Activated T-cell treated with anti-CD3 and anti-CD28 coated beads for 4 hours (primary cell): ENCODE data around the gene ANAPC5.
"Not testable (repeated sequence)": the region's sequence is repeated elsewhere in the genome, so short reads cannot be mapped to it uniquely, and the experiment has no call there.

Experiments used
- DNase-seq: peaks from one replicate; pipeline ENCODE4 v3.0.0-alpha.2; 2020

The ANAPC5 gene

DNA sequence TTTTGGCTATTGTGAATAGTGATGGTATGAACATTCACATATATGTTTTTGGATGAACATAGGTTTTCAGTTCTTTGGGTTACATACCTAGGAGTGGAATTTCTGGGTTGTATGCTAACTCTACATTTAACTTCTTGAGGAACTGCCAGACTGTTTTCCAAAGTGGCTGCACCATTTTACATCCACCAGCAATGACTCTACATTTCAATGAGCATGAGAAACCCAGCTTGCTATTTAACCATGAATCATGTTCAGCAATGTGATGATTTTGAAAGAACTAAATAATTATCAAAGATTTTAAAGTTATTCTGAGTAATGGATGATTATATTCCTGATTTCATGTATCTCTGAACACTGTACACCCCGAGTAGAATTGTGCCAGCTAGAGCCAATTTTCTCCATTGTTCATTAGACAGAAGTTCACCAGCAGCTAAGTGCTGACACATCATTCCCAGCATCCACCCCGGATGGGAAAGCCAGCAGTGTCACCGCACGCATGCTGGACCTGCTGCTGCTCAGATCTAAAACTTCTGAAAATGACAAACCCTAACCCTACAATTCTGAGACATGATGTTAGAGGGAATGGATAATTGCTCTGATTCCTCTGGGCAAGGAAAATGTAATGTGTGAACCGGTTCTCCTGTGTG is 13.3 kb upstream of the ANAPC5 start:
- DNase-seq: no peak

DNA sequence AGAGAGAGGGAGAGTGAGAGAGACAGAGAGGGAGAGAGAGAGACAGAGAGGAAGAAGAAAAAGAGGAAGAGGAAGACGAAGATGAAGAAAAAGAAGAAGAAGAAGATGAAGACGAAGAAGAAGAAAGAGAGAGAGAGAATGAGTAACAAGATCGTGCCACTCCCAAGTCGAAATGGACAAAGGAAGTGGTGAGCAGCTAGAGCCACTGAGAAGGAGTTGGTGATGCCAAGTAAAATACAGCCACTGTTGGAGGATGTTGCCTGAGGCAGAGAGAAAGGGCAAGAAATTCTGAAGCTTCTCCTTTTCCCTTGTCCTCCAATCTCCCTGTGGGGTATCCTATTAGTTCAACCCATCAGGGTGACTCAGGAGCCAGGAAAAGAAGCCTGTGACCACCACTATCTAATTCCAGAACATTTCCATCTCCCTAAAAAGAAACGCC is 12.5 kb upstream of the ANAPC5 start:
- DNase-seq: no peak

DNA sequence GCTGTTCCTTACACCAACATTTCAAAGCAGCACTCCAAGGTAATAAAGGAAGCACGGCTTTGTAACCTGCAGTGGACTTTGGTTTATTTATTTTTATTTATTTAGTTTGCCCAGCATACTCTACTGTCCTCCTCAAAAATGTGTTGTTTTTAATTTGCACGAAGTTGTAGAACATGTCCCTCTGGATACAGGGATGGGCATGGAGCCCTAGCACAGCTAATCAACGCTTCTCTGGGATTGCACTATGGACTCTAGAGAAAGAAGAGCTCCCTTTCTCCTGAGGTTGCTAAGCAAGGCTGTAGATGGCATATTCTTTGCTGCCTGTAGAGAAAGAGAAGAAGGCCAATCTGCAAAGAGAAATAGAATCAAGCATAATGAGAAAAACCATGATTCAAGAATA is 5.9 kb upstream of the ANAPC5 start:
- DNase-seq: no peak

DNA sequence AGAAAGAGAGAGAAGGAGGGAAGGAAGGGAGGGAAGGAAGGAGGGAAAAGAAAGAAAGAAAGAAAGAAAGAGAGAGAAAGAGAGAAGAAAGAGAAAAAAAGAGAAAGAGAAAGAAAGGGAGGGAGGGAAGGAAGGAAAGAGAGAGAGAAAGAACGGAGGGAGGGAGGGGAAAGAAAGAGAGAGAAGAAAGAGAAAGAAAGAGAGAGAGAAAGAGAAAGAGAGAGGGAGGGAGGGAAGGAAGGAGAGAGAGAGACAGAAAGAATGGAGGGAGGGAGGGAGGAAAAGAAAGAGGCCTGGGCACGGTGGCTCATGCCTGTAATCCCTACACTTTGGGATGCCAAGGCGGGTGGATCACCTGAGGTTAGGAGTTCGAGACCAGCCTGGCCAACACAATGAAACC is 5.1 kb upstream of the ANAPC5 start:
- no peak for DNase-seq

DNA sequence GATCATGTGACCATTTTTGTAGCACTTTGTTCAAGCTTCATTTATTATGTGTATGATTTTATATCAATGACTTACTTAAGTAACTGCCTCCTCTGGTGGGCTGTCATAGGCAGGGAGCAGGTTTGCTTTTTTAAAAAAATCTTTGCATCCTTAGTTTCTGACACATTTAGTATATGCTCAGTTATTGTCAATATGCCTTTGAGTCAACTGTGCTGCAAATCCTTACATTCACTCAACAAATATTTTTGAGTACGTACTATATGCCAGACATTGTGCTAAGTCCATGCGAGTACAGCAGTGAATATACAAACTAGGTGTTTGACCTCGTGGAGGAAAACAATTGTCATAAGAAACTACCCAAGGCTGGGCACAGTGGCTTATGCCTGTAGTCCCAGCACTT is 4.4 kb upstream of the ANAPC5 start:
- no peak for DNase-seq

DNA sequence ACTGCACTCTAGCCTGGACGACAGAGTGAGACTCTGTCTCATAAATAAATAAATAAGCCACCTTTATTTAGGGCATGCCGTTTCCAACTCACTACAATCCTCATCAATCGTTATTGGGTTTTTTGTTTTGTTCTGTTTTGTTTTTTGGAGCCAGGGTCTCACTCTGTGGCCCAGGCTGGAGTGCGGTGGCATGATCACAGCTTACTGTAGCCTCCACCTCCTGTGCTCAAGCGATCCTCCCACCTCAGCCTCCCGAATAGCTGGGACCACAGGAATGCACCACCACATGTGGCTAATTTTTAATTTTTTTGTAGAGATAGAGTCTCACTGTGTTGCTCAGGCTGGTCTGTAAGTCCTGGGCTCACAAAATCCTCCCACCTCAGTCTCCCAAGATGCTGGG is 3.6 kb upstream of the ANAPC5 start:
- DNase-seq: no peak

DNA sequence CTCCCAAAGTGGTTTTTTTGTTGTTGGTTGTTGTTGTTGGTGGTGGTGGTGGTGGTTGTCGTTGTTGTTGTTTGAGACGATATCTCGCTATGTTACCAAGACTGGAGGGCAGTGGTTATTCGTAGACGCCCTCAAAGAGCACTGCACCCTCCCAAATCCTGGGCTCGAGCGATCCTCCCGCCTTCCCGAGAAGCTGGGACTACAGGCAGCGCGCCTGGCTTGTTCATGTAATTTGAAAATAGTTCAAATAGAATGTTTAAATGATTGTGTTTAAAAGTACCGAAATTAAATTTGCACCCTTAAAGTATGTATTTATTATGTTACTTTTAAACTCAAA is 439 bp upstream of the ANAPC5 start:
- DNase-seq: no peak

DNA sequence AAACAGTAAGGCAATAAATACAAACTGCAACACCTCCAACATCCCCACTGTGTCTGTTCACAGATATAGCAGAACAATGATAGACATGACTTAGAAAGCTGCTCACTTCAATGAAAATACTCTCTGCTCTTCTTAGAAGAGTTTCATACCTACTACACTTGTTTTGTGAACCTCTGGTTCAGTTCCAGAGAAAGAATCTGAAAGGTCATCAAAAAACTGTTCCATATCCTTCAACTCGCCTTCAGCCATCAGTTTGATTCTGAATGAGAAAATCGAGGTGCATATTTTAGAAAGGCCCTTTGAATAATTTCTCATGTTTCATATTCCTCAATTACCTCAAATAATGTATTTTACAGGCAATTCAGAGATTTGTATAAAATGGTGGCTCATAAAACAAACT is 5.5 kb downstream of the ANAPC5 start:
- no peak for DNase-seq

DNA sequence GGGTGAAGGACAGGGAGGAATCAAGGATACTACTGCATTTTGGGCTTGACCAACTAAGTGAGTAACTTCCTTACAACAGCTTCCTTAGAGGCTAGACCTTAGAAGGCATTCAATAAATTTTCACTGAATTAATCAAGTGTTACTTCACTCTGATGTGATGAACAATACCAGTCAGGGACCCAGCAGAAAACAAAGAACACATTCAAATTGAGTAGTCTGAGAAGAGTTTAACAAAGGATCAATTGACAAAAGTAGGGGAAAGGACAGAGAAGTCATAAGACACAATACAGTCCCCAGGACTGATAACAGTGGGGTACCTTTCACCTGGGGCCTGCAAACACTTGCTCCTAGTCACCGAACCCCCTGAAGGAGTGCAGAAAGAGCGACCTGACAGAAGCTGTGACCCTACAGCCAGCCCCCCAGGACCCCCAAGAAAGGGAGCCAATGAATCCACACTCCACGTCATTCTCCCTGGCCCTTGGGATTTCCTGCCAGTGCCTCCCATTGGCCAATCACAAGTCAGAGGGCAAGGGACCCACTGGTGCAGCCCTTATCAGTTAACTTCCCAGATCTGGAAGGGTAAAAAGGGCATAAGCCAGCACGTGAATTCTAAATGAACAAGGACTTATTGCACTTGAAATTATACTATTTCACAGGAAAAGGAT is 6.9 kb downstream of the ANAPC5 start:
- DNase-seq: no peak

DNA sequence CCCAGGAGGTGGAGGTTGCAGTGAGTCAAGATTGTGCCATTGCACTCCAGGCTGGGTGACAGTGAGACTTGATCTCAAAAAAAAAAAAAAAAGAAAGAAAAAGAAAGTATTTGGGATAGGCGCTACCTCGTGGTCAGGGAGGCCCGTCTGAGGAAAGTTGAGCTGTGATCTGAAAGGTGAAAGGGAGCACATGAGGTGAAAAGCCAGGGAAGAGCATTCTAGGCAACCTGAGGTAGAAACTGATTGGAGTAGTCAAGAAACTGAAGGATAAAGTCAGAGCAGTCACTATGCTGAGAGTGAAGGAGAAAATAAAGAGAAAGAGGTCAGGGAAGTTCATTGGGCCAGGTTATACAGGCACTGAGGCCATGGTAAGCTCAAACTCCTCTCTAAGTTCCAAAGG is 7.7 kb downstream of the ANAPC5 start:
- DNase-seq: no peak

DNA sequence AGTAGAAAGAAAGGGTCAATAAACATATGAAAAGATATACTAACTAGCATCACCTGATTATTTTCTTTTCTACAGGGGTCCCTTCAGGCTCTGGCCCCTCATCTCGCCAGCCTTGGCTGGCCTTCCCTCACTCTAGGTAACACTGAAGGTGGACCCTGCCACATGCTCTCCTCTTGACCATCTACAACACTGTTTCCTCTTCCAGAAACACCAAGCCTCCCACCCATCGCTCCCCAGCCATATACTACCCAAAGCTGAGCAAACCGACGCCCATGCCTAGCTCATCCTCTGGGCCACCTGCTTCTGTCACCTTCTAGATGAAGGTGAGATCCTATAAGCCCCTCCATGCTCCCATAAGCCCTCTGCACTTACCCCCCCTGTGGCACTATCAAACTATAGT is 14.8 kb downstream of the ANAPC5 start:
- no peak for DNase-seq

DNA sequence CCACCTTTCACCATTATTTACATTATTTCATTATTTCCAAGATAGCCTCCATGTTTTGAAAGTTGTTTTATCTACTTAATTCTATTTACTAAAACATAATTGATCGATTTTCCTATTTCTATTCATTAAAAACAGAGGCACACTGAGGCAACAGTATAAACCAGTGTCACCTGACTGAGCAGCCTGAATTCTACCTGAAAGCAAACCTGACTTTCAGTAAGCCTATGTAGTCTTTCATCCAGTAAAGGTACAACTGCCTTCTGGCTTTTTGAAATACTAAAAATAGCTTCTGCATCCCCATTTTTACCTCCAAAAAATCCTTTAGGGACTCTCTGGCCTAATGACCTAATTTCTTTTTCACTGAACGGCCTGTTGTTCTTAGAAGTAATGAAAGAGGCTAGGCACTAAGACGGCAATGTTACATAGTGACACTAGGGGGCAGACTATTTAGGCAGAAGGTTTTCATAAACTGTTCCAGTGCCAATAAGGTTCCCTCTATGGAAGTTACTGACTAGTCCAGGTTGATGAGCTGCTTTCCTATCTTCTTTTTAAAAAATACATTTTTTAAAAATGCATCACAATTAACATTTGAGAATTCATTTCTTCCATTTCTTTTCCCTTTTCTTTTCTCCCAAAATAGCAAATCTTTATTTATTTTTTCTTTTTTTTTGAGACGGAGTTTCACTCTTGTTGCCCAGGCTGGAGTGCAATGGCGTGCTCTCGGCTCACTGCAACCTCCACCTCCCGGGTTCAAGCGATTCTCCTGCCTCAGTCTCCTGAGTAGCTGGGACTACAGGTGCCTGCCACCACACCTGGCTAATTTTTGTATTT is 17.5 kb downstream of the ANAPC5 start:
- peak; percentile 7 for DNase-seq

DNA sequence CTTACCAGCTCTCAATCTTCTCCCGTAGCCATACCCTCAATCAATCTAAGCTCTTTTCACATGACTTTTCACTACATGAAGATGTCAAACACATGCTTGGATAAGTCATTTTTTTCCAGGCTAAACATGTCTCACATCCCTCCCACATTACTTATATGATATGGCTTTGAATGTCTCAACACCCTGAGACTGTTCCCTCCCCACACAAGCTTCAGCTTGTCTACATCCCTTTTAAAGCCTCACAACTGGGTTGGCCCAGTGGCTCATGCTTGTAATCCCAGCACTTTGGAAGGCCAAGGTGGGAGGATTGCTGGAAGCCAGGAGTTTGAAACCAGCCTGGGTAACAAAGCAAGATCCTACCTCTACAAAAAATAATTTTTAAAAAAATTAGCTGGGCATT is 18.5 kb downstream of the ANAPC5 start:
- no peak for DNase-seq

DNA sequence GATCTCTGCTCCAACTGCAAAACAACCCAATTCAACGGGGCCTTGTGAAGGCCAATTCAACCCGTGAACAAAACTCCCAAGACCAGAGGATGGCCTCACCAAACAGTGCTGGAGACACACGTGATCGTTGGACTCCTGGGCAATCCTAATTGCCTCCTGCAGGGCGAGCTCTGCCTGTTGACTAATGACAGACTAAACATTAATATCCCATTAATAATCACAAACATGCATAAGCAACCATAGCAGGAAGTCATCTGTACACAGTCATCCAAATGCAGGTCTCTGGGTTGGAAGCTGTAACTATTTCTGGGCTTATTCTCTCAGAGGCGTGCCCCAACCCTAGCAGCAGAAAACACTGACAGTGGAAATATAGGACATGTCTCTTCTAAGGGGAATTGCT is 21.0 kb downstream of the ANAPC5 start:
- no peak for DNase-seq

DNA sequence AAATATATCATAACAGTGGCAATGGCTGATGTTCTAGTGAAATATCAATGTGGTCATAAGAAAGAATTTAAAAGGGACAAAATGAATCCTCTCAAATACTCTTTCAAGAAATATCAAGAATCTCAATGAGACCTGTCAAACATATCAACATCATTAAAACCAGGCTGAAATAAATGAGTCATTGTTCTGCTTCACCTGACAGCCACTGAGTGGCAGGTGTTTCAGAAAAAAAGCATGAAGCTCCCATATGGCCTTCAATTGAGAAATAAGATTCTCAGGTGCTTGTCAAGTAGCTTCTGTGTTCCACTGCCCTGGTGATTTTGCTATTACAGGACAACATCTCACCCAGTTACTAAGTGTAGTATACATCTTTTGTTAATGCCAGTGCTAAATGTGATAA is 21.5 kb downstream of the ANAPC5 start:
- DNase-seq: no peak

DNA sequence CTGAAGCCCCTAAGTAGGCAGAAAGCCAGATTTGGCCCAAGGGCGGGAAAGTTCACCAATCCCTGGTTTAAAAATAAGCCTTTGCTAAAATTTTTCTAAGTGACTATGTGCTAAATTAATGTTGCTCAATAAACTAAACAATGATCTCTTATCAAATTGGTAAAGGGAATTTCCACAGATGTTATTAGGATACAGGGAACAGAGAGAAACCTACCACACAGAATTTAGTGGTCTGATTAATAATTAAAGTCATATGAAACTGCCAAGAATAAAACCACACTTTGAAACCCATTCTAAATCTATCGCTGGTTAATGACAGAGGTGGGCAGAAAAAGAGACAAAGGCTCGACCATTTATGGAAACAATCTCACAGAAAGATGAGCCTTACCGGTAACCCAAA is 22.0 kb downstream of the ANAPC5 start:
- no peak for DNase-seq

DNA sequence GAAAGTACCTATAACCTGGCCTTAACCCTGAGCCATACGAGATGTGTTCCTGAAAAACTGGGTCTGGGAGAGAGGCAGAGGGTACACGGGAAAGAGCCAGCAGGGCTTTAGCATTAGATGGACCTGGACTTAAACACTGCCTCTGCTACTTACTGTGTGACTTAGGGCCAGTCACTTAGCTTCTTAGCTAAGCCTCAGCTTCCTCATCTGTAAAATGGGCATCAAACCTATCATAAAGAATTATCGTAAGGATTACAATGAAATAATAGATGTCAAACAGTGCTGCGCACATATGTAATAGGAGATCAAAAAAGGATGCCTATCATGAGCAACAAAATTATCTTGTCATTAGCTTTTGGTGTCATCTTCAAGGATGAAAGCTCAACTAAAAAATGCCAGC is 23.6 kb downstream of the ANAPC5 start:
- no peak for DNase-seq

DNA sequence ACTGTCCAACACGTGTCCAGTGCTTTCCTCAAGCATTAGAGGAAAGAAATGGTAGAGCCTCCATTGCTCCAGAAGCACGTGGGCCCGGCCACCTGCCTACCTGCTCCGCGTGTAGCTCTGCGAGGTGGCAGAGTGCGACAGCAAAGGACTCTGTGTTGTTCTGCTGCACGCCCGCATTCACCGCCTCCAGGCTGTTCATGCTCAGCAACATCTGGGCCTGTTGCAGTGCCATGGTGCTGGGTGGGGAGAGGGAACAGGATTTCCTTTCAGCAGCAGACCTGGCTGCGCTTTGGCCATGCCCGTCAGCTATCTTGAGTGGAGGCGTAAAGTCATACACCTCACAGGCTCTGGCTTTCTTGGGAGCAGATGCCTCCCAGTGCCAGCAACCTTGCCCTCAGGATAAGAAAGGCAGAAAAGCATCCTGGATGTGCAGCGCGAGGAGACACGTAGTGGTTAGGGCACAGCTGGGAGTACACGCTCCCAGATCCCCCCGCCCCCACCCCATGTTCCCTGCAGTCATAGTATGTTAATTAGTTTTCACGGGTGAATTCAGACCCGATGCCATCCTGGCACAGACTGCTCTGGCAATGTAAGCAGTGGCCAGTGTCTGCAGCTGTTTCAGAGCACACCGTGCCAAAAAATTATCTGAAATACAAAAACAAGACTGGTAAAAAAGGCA is 25.1 kb downstream of the ANAPC5 start:
- DNase-seq: no peak

DNA sequence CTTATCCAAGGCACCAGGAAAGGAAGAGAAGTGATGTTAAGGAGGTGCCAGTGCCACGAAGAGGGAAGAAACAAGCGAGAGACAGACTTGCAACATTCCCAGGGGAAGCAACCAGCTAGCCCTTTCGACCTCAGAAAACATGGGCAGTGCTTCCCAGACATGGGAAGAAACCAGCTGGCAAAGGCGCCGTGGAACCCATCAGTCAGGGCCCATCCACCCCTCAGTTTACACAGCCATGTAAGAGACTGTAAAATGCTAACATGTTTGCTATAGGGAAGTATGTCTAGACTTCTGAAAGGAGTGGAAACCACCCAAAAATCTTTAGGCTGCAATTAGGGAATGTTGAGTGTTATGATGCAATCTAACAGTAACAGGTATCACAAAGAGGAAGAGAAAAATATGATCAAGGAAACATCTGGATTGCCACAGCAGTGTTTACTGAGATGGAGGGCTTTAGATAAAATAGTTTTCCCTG is 26.3 kb downstream of the ANAPC5 start:
- no peak for DNase-seq

DNA sequence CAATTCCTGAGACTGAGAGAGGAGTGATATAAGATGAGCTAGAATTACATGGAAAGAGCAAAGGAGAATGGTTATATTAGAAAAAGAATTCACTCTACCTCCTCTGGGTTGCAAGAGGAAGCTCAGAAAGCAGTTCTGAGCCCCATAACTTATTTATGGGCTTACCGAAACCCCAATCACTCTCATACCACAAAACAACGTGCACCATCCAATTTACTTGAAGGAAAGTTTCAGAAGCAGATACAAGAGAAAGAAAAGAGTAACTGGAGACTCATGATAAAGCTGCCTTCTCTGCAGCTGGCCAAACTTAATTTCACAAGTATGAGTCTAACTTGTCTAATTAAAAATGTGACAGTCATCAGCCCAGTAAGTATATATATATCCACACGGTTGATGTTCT is 28.3 kb downstream of the ANAPC5 start:
- DNase-seq: no peak

DNA sequence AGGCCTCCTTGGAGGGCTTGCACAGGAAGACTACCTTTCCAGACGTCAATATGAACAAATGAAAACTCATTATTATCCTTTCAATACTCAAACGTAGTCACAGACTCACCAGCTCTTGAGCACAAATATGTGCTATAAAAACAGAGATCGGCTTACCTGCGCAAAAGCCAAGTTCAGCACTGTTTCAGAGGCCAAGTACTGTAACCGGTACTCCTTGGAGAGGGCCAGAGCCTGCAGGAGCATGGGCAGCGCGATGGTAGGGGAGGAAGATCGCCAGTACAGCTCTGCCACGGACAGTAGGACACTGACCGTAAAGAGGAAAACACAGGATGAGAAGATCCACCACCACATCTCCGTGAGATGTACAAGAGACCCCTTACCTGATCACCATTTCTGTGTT is 34.1 kb downstream of the ANAPC5 start:
- no peak for DNase-seq

DNA sequence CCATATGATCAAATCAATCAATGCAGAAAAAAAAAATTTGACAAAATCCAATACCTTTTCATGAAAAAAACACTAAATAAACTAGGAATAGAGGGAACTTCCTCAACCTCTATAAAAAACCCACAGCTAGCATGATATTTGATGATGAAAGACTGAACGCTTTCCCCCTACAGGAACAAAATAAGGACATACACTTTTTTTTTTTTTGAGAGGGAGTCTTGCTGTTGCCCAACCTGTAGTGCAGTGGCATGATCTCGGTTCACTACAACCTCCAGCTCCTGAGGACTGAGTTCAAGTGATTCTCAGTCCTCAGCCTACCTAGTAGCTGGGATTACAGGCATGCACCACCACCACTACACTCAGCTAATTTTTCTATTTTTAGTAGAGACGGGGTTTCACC is 37.8 kb downstream of the ANAPC5 start:
- DNase-seq: no peak

DNA sequence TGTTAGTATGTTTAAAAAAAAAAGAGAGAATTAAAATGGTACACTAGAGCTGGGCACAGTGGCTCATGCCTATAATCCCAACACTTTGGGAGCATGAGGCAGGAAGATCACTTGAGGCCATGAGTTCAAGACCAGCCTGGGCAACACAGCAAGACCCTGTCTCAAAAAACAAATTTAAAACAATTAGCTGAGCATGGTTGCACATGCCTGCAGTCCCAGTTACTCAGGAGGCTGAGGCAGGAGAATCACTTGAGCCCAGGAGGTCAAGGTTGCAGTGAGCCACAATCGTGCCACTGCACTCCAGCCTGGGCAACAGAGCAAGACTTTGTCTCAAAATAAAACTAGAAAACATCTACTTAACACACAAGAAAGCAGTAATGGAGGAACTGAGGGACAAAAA is 42.0 kb downstream of the ANAPC5 start:
- DNase-seq: not testable (repeated sequence)

DNA sequence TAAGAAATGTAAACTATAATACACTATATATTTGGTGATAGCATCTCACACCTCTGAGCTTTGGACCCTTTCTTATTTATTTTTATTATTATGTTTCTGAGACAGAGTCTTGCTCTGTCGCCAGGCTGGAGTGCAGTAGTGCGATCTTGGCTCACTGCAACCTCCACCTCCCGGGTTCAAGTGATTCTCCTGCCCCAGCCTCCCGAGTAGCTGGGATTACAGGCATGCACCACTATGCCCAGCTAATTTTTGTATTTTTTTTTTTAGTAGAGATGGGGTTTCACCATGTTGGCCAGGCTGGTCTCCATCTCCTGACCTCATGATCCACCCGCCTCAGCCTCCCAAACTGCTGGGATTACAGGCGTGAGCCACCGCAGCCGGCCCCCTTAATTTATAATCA is 44.8 kb downstream of the ANAPC5 start:
- DNase-seq: not testable (repeated sequence)
